GM12864 (cell line): Measurements from ENCODE around the gene POLDIP2.

ENCODE experiments used
- DNase-seq: peaks from one replicate; pipeline ENCODE4 v3.0.0-alpha.2; 2011; ENCODE audit warnings: low read depth
- H3K4me3 ChIP-seq: 2 replicates; pipeline ENCODE4 v1.5.1; 2011; ENCODE audit warnings: mild to moderate bottlenecking, low read depth, low read length, control low read depth
- CTCF ChIP-seq: IDR thresholded peaks from 2 replicates; pipeline ENCODE4 v1.5.1; 2011; ENCODE audit warnings: low read depth, mild to moderate bottlenecking, moderate library complexity, low read length, control low read depth, inconsistent platforms; ENCODE audit errors: missing control alignments

POLDIP2 gene

GRCh38 chr17:28357061-28357900 lies at the start of gene POLDIP2:
TSS of gene POLDIP2 (minus strand) at chr17:28357527. CDS start at chr17:28357448, 79 bp downstream.
- peak within 1 kb of the TSS; percentile 95 for H3K4me3 ChIP-seq
- no peak for TF ChIP-seq CTCF
- peak; percentile 76 for DNase-seq

GRCh38 chr17:28406473-28406814 lies 49.1 kb upstream of the POLDIP2 start:
- peak overlapping the region; percentile 86 for H3K4me3 ChIP-seq
- no peak for TF ChIP-seq CTCF
- DNase-seq, result no peak

- H3K4me3 ChIP-seq, result peak within 1 kb of the TSS; percentile 86
- no peak for TF ChIP-seq CTCF
- no peak for DNase-seq
Measured at GRCh38 chr17:28405632-28406472, 48.5 kb upstream of the POLDIP2 start, which contains the start of gene SLC46A1. TSS of gene SLC46A1 (minus strand) at chr17:28406212. CDS start at chr17:28406114, 98 bp downstream.

- no peak for TF ChIP-seq CTCF
- no peak for DNase-seq
- H3K4me3 ChIP-seq, result peak overlapping the region; percentile 86
Measured at GRCh38 chr17:28404812-28405570, 47.7 kb upstream of the POLDIP2 start.

GRCh38 chr17:28404461-28404811 lies 47.1 kb upstream of the POLDIP2 start:
- no peak for DNase-seq
- no peak overlapping the region for H3K4me3 ChIP-seq
- TF ChIP-seq CTCF, result no peak

GRCh38 chr17:28404007-28404406 lies 46.7 kb upstream of the POLDIP2 start:
- no peak for TF ChIP-seq CTCF
- DNase-seq, result no peak
- no peak overlapping the region for H3K4me3 ChIP-seq
